T-helper 2 cell (primary cell): Measurements from ENCODE around the gene SAP30L.

Experiments used
- DNase-seq, 5 experiments: peaks; one replicate each; pipeline versions ENCODE4 v3.0.0 to v3.0.0-alpha.2; 2012 to 2022

Gene SAP30L

DNA sequence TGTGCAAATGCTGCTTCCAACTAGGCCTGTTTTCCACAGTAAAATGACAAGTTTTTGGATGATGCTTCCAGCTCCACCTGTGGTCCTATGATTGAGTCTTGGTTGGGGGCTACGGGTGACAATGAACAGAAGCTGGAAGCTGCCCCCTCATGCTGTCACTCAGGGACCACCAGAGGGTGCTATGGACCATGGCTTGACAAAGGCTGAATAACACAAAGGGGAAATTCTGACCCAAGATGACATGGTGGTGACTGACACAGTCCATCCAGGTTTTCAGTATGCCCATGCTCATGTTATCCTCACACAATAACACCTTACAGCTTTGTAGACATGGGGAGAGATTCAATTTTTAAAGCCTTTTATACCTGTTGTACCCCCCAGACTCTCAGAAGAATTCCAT lies 23.9 kb upstream of the SAP30L start:
- DNase-seq, result no peak

DNA sequence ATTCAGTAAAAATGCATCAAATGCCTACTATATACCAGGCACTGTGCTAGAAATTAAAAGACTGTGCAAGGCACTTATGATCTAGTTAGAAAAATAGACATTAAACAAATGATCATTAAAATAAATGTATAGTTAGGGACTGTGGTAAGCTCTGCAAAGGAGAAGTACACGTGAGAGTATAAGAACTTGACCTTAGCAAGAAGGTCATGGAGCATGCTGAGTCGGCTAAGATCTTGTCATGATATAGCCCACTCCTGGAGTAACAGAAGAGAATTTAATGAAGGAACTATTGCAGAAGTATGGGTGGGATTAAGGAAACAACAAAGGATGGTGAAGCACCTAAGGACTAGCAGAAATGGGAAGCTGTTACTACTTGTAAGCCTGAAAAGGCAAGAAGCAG lies 23.5 kb upstream of the SAP30L start:
- no peak for DNase-seq

DNA sequence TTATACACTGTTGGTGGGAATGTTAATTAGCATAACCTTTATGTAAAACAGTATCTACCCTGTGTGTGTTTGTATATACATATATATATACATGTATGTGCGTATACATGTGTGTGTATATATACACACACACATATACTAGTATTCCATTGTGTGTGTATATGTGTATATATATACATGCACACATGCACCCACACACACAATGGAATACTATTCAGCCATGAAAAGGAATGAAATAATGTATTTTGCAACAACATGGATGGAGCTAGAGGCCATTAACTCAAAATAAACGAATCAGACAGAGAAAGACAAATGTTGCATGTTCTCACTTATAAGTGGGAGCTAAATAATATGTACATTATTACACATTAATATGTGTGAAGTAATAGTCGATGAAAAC lies 17.6 kb upstream of the SAP30L start:
- no peak for DNase-seq

DNA sequence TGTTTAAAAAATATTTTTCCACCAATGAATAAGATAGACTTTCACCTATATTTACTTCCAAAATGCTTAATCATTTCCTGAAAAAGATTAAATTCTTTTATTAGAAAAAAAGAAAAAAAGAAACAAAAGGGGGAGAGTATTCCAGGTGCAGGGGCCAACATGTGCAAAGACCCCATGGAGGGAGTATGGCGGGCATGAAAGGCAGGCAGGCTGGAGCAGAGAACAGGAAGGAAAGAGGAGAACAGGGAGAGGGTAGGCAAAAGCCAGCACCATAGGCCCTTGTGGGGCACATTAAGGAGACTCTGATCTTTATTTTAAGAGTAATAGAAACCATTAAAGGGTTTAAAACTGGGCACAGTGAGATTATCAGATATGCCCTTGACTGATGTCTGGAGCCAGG lies 16.5 kb upstream of the SAP30L start:
- no peak for DNase-seq

DNA sequence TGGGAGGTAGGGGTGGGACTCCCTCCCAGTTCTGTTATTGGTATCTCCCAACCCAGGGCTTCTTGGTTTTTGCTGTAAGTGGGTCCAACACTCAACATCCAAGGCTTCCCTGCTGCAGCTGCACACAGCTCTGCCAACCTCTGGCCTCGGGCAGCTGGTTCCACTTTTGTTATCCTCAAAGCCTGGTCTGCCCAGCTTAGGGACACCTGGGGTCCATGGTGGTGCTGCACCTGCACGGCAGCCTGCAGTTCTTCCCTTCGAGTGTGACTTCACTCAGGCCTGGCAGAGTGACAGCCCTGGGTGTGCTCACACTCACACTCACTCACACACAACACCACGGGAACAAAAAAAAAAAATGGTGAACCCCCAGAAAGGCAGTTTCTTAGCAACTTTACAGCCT lies 15.3 kb upstream of the SAP30L start:
- no peak for DNase-seq

DNA sequence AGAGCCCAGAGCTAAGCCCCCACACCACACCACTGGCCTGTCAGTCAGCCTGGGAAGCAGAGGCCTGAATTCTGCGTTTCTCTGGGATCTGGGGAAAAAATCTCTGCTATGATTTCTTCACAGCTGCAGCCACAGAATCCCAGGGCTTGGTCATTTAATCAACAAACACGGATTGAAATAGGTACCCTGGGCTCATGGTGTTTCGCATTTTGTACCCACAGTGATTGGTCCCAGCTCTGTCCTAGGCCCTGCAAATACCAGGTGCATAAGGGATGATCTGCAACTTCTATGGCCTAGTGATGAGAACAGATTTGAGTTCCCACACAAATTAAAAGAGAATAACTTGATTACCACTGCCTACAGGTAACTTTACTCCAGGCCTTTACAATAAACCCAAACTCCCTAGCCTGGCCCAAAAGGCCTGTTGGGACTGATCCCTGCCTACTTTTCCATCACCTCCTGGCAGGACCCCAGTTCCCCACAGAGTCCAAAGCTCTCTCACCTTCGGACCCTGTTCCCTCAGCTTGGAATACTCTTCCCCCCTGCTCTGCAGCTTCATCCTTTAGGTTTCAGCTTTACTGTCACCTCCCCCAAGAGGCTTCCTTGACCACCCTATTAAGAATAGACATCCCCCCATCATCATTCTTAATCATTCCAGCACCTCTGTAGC lies 14.7 kb upstream of the SAP30L start:
- no peak for DNase-seq

DNA sequence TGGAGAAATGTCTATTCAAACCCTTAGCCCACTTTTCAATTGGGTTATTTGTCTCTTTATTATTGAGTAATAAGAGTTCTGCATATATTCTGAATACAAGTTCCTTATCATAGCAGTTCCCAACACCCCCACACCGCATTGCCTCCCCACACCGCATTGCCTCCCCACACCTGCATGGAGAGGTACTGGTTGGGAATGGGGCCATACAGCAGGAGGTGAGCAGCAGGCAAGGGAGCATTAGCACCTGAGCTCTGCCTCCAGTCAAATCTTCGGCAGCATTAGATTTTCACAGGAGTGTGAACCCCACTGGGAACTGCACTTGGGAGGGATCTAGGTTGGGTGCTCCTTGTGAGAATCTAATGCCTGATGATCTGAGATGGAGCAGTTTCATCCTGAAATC lies 10.6 kb upstream of the SAP30L start:
- DNase-seq, result no peak

DNA sequence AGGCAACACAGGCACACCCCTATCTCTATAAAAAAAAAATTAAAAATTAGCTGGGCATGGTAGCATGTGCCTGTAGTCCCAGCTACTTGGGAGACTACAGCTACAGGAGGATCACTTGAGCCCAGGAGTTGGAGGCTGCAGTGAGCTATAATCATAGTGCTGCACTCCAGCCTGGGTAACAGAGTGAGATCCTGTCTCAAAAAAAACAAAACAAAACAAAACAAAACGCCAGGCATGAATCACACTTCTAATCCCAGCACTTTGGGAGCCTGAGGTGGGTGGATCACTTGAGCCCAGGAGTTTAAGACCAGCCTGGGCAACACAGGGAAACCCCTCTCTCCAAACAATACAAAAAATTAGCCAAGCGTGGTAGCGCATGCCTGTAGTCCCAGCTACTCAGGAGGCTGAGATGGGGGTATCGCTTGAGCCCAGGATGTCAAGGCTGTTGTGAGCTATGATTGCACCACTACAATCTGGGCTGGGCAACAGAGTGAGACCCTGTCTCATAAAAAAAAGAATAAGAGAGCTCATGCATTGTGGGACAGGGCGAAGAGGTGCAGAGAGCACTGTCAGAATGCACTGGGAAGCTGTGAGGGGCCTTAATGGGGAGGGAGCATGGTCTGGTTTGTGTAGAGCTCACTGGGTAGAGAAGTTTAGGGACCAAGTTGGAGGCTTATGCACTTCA lies 8.4 kb upstream of the SAP30L start:
- DNase-seq, result no peak

DNA sequence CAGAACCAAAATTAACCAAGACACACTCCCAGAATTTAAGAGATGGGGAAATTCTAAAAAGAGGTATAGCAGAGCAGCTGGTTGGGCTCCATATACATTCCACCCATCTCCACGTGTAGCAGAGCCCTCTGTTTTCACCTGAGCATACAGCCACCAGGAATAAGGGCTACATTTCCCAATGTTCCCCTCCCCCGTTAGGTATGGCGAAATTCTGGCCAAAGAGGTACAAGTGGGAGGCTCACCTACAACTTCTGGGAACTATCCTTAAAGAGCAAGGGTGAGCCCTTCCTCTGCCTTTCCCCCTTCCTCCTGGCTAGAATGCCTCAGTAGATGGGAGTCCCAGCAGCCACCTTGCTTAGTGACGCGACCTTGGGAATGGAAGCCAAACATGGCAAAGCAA lies 5.3 kb upstream of the SAP30L start:
- no peak for DNase-seq

DNA sequence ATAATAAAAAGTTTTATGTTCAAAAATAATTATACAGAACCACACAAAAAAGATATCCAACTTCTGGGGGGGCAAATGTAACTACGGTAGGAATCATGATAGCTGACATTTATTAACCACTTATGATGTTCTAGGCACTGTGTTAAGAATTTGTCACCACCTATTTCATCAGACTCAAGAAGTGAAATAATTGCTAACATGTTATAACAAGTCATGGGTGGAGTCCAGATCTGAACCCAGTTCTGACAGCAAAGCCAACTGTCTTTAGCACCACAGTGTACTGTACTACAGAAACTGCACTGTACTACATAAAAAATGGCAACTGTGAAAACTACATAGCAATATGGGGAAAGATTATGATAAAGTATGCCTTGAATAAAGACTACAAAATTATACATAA lies 3.0 kb upstream of the SAP30L start:
- no peak for DNase-seq

DNA sequence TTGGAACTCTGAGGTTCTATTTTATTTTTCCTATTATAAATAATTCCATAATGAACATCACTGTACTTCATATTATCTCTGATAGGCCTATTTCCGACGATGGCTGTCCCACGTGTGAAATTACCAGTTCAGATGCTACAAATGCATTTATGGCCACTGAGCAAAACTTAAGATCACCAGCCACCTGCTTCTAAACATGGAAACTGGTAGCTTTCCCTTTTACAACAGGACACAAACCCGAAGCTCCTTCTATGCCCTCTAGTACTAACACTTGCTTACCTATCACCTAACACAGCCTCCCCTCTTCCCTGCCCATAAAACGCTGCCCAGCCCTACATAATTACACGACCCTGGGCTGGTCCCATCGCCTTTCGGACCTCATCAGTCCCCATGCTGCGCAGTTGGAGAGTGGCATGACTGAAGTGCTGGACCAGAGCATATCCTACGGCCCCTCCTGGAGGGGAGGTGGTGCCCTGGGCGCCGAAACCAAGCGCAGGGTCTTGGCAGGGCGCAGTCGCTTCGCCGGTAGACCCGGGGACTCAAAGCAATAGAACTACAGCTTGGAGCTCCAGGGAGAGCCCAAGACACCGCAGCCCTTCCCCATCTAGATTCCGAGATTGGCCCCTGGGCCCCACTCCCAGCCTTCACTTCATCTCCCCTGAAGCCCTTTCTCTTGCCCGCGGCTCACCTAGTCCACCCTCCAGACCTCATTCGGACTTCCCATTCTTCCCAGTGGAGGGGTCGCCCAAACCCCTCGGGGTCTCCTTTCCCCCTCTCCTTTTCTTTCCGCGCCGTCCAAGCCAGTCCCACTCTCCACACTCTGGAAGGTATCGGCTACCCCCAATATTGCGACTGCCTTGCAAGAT lies 1.0 kb upstream of the SAP30L start:
- DNase-seq, result peak in 1 of 5 experiments; percentile 35

DNA sequence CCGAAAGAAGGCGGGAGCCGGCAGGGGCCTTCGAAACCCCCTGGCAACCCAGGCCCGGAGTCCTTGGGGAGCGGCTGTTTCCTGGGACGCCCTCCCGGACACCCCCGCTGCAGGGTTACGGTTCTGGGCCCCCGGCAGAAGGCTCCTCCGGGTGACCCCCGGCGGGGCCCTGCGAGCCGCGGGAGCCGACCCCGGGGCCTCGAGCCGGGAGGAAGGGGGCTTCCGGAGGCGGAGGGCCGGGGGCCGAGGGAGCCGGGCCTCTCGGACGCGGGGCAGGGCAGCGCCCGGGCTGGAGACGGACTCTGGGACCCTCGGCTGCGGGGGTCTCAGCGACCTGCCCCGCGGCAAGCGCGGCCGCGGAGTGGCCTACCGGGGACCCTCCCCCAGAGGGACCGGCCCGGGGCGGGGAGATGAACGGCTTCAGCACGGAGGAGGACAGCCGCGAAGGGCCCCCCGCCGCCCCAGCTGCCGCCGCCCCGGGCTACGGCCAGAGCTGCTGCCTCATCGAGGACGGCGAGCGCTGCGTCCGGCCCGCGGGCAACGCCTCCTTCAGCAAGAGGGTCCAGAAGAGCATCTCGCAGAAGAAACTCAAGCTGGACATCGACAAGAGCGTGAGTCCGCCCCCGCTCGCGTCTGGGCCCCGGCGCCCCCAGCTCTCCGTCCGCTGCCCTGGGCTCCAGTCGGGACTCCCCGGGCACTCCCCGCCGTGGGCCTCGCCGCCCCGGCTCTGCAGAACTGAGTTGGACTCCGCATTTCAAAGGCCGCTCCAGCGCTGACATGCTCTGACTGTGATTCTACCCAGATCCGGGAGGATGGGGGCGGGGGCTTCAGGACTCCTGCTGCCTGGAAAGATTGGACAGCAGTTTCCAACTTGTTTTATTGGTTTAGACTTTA lies 645 bp downstream of the SAP30L start:
- DNase-seq, result peak; percentile 19 to 38 (median 29)

DNA sequence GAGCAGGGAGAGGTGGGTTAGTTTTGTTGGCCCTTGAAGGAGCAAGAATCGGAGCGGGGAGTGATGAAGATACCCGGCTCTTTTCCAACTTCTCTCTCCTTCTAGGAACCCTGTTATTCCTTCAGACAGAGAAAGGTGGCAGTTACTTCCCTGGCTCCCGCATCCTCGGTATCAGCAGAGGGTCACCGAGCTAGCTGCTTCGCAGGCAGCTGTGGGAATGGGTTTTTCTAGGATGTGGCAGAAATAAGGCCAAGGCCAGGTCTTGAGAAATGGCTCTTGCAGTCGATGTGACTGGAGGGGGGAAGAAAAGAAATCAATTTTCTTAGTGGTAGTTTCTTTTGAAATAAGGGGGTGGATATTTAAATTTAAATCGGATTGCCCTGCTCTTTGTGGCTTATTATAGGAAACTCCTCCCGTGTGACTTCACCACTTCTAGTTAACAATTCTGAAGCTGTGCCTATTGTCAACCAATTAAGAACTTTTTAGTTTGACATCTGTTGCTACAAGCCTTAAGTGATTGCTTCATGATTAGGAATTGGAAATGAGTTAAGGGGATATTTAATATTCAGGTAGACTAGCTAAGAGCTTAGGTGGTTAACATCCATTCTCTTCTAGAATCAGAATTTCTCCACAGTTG lies 1.4 kb downstream of the SAP30L start:
- peak in 2 of 5 experiments; percentile 3 to 51 for DNase-seq

DNA sequence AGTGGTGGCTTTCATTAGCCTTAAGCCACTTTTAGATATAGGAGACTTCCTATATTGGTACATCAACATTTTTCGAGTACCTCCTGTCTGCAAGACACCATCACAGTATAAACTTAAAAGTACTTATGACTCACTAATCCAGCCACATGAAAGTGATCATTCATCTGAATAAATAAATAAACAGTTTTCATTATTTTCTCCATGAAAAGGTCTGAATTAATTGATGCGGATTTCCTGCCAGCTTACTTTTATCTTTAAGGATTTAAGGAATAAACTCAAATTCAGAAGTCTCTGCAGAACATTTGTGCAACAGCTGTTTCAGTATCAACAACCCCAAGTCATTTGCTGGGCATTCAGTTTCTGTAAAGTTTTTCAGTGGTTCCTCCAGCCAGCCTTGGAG lies 4.0 kb downstream of the SAP30L start:
- no peak for DNase-seq

DNA sequence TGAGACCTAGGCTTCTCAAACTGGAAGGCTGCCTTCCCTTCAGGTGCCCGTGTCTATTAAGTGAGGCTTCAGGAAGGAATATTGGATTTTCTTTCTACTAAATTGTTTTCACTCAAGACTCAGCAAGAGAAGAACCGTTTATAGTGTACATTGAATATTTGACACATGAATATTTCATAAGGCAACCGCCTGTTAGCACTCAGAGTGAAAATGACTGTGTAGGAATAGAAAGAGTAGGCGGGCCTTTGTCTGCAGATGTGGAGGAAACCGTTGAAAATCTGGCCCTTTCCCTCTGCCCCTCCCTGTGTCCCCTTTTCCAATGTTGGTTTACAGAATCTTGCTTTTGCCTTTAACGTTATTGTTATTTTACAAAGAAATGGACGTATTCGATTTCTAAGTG lies 6.2 kb downstream of the SAP30L start:
- no peak for DNase-seq

DNA sequence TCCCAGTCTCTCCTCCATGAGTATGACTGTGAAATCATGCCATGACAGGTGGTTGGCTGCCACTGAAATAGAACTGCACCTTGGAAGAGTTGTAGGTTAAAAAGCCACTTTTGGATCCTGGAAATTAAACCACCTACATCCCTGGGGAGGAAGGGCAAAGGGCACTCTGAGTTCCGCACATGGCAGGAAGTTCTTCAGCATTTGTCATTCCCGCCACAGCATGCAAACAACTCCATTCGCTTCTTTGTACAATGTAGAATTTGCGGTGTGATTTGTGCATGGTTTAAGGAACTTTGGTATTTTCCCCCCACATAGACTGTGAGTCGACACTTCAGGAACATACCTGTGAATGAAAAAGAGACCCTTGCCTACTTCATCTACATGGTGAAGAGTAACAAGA lies 9.8 kb downstream of the SAP30L start:
- no peak for DNase-seq

DNA sequence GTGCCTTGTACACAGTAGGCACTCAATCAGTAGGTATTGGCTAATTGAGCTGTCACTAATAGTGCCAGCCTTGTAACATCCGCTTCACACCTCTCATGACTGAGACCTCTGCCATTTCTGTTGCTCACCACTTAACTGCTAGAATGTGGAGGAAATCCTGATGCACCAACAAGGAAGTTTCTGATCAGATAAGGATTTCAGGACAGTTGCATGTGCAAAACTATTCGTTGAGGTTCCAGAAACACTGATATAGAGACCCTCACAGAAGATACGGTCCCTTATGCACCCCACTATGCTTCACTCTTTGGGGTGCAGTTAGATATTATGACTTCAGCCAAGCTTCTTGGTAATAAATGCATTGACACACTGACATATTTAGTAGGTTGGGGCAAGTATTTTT lies 10.7 kb downstream of the SAP30L start:
- DNase-seq, result no peak

DNA sequence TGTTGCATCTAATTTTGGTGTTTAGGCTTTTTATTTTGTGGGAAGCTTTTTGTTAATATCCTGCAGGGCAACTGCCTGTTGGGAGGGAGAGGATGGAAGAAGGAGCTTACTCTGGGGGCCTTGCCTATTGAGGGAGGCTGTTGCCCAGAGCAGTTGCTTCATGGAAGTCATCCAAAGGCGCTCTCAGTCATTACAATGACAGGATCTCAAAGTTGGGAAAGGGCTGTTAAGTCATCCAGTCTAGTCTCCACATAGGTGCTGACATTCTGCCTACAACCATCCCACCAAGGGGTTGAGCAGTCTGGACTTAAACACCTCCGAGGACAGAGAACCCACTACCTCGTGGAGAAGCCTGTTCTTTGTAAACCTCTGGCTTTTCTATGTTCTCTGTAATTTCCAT lies 13.2 kb downstream of the SAP30L start:
- no peak for DNase-seq

DNA sequence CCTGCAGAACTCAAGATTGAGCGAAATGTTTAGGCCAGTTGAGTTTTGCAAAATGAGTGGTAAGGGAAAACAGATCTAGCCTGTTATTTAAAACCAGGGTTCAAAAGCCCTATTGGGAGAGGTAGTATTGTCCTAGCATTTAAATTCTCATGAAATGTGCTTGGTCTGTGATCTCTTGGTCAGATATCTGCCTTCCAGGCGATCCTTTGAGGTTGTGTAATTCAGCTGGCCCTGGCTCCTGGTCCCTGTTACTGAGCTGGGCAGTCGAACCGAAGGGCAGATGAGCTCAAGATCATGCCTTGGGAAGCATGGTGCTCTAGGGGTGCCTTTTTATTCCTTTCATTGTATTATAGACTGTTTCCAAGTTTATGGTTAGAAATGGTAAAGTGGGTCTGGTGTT lies 14.4 kb downstream of the SAP30L start:
- no peak for DNase-seq

DNA sequence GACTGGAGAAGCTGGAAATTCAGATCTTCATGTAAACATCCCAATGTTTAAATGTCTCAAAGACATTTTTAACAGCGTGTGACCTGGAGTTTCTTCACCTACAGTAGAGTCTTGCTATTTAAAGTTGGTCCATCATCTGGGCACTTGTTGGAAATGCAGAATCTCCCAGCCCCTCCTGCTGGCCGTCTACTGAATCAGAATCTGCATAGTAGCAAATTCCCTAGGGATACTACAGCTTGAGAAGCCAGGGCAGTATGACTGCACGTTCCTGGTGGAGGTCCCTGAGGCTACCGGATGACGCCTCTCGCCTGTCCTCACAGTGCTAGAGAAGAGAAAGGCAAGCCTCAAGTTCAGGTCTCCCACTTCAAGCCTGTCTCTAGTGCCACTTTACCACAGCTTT lies 15.7 kb downstream of the SAP30L start:
- no peak for DNase-seq

DNA sequence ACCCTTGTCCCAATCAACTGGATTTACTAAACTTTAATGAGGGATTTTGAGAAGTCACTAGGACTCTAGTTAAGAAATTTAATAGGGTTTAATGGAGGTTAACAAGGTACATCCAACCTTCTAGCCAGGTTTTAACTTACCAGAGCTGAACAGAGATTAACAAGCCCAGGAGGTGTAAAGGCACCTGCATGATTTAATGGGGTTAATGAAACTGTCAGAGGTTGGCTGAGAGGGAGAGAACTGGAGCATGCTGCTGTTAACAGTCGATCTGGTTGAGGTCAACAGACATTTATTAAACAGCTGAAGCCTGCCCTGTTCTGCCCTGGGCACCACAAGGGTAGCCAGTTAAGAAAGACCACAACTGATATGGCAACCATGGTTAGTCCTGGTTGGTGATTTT lies 18.6 kb downstream of the SAP30L start:
- no peak for DNase-seq

DNA sequence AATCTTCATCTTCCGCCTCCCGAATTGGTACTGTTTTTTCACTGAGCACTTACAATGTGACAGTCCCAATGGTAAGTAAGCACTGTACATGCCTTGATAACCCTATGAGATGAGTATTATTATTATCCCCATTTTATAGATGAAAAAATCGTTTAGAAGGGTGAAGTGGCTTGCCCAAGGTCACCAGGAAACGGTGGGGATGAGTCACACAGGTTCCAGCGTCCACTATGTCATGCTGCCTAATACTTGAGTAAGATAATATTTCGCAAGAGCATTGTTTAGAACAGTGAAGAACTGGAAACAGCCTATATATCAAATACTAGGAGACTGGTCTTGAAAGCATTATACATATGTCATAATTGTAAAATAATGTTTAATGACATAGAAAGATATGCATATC lies 19.4 kb downstream of the SAP30L start:
- no peak for DNase-seq
